ENCODE data around the gene ST7L.

The ST7L gene

GRCh38 chr1:112558634-112559033 lies 60.3 kb downstream of the ST7L start:
- POLR2A ChIA-PET = no interaction called here
- no peak for DNase-seq (ENCODE audit: extremely low spot score)
- TF ChIP-seq, protein P1, sequence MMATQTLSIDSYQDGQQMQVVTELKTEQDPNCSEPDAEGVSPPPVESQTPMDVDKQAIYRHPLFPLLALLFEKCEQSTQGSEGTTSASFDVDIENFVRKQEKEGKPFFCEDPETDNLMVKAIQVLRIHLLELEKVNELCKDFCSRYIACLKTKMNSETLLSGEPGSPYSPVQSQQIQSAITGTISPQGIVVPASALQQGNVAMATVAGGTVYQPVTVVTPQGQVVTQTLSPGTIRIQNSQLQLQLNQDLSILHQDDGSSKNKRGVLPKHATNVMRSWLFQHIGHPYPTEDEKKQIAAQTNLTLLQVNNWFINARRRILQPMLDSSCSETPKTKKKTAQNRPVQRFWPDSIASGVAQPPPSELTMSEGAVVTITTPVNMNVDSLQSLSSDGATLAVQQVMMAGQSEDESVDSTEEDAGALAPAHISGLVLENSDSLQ (IDR thresholded peaks at IDR 0.05) = no peak
- no peak for TF ChIP-seq L3MBTL2 (conservative IDR thresholded peaks at IDR 0.05)
- TF ChIP-seq FOXM1 (IDR thresholded peaks at IDR 0.05; ENCODE audit: borderline replicate concordance) = no peak
- no peak for TF ChIP-seq SUZ12 (IDR thresholded peaks at IDR 0.05)
- TF ChIP-seq LEF1 (IDR thresholded peaks at IDR 0.05; ENCODE audit: borderline replicate concordance) = no peak
- TF ChIP-seq CTBP1 (IDR thresholded peaks at IDR 0.05; ENCODE audit: borderline replicate concordance) = no peak
- TF ChIP-seq HDGF (IDR thresholded peaks at IDR 0.05; ENCODE audit: borderline replicate concordance) = no peak
- no peak for TF ChIP-seq ZNF384 (IDR thresholded peaks at IDR 0.05)
- no peak for TF ChIP-seq SP1 (IDR thresholded peaks at IDR 0.05)
- no peak for TF ChIP-seq FOXA1 (IDR thresholded peaks at IDR 0.05)
- TF ChIP-seq TARDBP (IDR thresholded peaks at IDR 0.05) = no peak
- no peak for TF ChIP-seq BHLHE40 (IDR thresholded peaks at IDR 0.05; ENCODE audit: borderline replicate concordance)
- no peak for TF ChIP-seq NFRKB (IDR thresholded peaks at IDR 0.05)
- TF ChIP-seq ELF4 (IDR thresholded peaks at IDR 0.05) = no peak
- TF ChIP-seq ARNT (IDR thresholded peaks at IDR 0.05) = no peak
- no peak for TF ChIP-seq FOXK2 (IDR thresholded peaks at IDR 0.05)
- CTCF ChIA-PET = no interaction called here

GRCh38 chr1:112557385-112557784 lies 61.6 kb downstream of the ST7L start:
- ChIA-PET CTCF (no interaction called here), POLR2A (no interaction called here)
- TF ChIP-seq ZNF384 (IDR thresholded peaks at IDR 0.05) = no peak
- TF ChIP-seq L3MBTL2 (conservative IDR thresholded peaks at IDR 0.05) = no peak
- TF ChIP-seq FOXK2 (IDR thresholded peaks at IDR 0.05) = no peak
- no peak for TF ChIP-seq ARNT (IDR thresholded peaks at IDR 0.05)
- TF ChIP-seq HDGF (IDR thresholded peaks at IDR 0.05; ENCODE audit: borderline replicate concordance) = no peak
- TF ChIP-seq TARDBP (IDR thresholded peaks at IDR 0.05) = no peak
- TF ChIP-seq, protein P1 (IDR thresholded peaks at IDR 0.05) = no peak
- TF ChIP-seq FOXM1 (IDR thresholded peaks at IDR 0.05; ENCODE audit: borderline replicate concordance) = no peak
- no peak for DNase-seq (ENCODE audit: extremely low spot score)

DNA sequence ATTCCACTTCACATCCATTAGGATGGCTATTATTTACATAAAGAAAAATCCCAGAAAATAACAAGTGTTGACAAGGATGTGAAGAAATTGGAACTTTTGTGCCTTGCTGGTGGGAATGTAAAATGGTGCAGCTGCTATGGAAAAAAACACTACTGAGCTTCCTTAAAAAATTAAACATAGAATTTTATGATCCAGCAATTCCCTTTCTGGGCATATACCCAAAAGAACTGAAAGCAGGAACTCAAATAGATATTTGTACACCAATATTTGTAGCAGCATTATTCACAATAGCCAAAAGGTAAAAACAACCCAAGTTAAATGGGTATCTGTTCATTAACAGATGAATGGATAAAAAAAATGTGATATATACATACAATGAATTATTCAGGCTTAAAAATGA lies 64.5 kb downstream of the ST7L start:
- CTCF ChIA-PET = no interaction called here
- no peak for TF ChIP-seq SP1 (IDR thresholded peaks at IDR 0.05)
- TF ChIP-seq BHLHE40 (IDR thresholded peaks at IDR 0.05; ENCODE audit: borderline replicate concordance) = no peak
- TF ChIP-seq SUZ12 (IDR thresholded peaks at IDR 0.05) = no peak
- TF ChIP-seq, protein P1 (IDR thresholded peaks at IDR 0.05) = no peak
- no peak for TF ChIP-seq CTBP1 (IDR thresholded peaks at IDR 0.05; ENCODE audit: borderline replicate concordance)
- no peak for TF ChIP-seq ELF4 (IDR thresholded peaks at IDR 0.05)
- POLR2A ChIA-PET = no interaction called here
- no peak for DNase-seq (ENCODE audit: extremely low spot score)

- no peak for DNase-seq (ENCODE audit: extremely low spot score)
- TF ChIP-seq CTBP1 (IDR thresholded peaks at IDR 0.05; ENCODE audit: borderline replicate concordance) = no peak
- no peak for TF ChIP-seq LEF1 (IDR thresholded peaks at IDR 0.05; ENCODE audit: borderline replicate concordance)
- TF ChIP-seq BHLHE40 (IDR thresholded peaks at IDR 0.05; ENCODE audit: borderline replicate concordance) = no peak
- TF ChIP-seq HDGF (IDR thresholded peaks at IDR 0.05; ENCODE audit: borderline replicate concordance) = no peak
- TF ChIP-seq ELF4 (IDR thresholded peaks at IDR 0.05) = no peak
- TF ChIP-seq ARNT (IDR thresholded peaks at IDR 0.05) = no peak
- TF ChIP-seq ZNF384 (IDR thresholded peaks at IDR 0.05) = no peak
- no peak for TF ChIP-seq SUZ12 (IDR thresholded peaks at IDR 0.05)
- TF ChIP-seq TARDBP (IDR thresholded peaks at IDR 0.05) = no peak
- TF ChIP-seq L3MBTL2 (conservative IDR thresholded peaks at IDR 0.05) = no peak
- TF ChIP-seq NFRKB (IDR thresholded peaks at IDR 0.05) = no peak
- TF ChIP-seq FOXM1 (IDR thresholded peaks at IDR 0.05; ENCODE audit: borderline replicate concordance) = no peak
- TF ChIP-seq, protein P1 (IDR thresholded peaks at IDR 0.05) = no peak
- TF ChIP-seq FOXK2 (IDR thresholded peaks at IDR 0.05) = no peak
- no peak for TF ChIP-seq SP1 (IDR thresholded peaks at IDR 0.05)
- ChIA-PET POLR2A (no interaction called here), CTCF (no interaction called here)
Measured at GRCh38 chr1:112549590-112549989, 69.4 kb downstream of the ST7L start.

GRCh38 chr1:112548547-112548946 lies 70.4 kb downstream of the ST7L start:
- POLR2A ChIA-PET = no interaction called here
- CTCF ChIA-PET = interaction anchor here (1.0 kb wide), 1 partner anchor 47 kb away, joined by 4 read pairs; no protein-coding TSS in a partner anchor
- no peak for TF ChIP-seq ELF4 (IDR thresholded peaks at IDR 0.05)
- TF ChIP-seq SUZ12 (IDR thresholded peaks at IDR 0.05) = no peak
- no peak for TF ChIP-seq ZNF384 (IDR thresholded peaks at IDR 0.05)
- DNase-seq (ENCODE audit: extremely low spot score) = no peak

- ChIA-PET CTCF (no interaction called here), POLR2A (no interaction called here)
- TF ChIP-seq, protein P1 (IDR thresholded peaks at IDR 0.05) = 0 out of 2 replicates have a peak, but pooled peaks have one; percentile 11
- no peak for TF ChIP-seq NFRKB (IDR thresholded peaks at IDR 0.05)
- no peak for TF ChIP-seq ZNF384 (IDR thresholded peaks at IDR 0.05)
- no peak for TF ChIP-seq BHLHE40 (IDR thresholded peaks at IDR 0.05; ENCODE audit: borderline replicate concordance)
- TF ChIP-seq SUZ12 (IDR thresholded peaks at IDR 0.05) = no peak
- TF ChIP-seq SP1 (IDR thresholded peaks at IDR 0.05) = no peak
- no peak for TF ChIP-seq FOXA1 (IDR thresholded peaks at IDR 0.05)
- no peak for DNase-seq (ENCODE audit: extremely low spot score)
Measured at GRCh38 chr1:112546076-112546475, 72.9 kb downstream of the ST7L start.

Measured in HEK293T (cell line).